Bronchial epithelial cell (primary cell): Measurements from ENCODE around the gene ABCA2. TPM values are rescaled to one million over a fixed set of nuclear protein-coding genes. Genes with fewer than 3 reads are reported as not detected.

ENCODE experiments used
- DNase-seq: peaks from one replicate; pipeline ENCODE4 v3.0.0-alpha.2; 2010; ENCODE audit warnings: low read depth
- FAIRE-seq: peaks from 2 replicates; lab custom pipeline; 2011; peaks lifted over from hg19 to GRCh38; lab: Jason Lieb, UNC
- H3K27me3 ChIP-seq: 2 replicates; pipeline ENCODE4 v1.5.1; 2011; ENCODE audit warnings: low read length; ENCODE audit not compliant: control insufficient read depth, insufficient read depth
- H3K36me3 ChIP-seq: 2 replicates; pipeline ENCODE4 v1.5.1; 2011; ENCODE audit warnings: low read length; ENCODE audit not compliant: control insufficient read depth, insufficient read depth
- H3K4me3 ChIP-seq: 2 replicates; pipeline ENCODE4 v1.5.1; 2011; ENCODE audit warnings: mild to moderate bottlenecking, low read depth, low read length, control low read depth
- CTCF ChIP-seq: IDR thresholded peaks from 2 replicates; pipeline ENCODE4 v1.5.1; 2011; ENCODE audit warnings: mild to moderate bottlenecking, moderate library complexity, low read length, control low read depth, inconsistent platforms; ENCODE audit not compliant: insufficient read depth, severe bottlenecking
- total RNA-seq: library from RNA; depleted of rRNA; stranded (reverse); fragments of >200 nt; gene quantifications from 2 replicates; pipeline ENCODE4 v1.2.1, GENCODE V29; 2014

ABCA2 gene
- total RNA-seq, 1 donor from 2014 or later, result 5.5 TPM

- Histone ChIP-seq H3K27me3 (no peaks in the 10 kb centered on the region), H3K4me3 (no peak overlapping the region), H3K36me3 (peaks cover 1% of the 10 kb centered on the region)
- no peak for TF ChIP-seq CTCF
- DNase-seq (no peak), FAIRE-seq (no peak)
These were observed 46.7 kb upstream of the ABCA2 start for GRCh38 chr9:137074657-137075274.

- Histone ChIP-seq H3K36me3 (no peaks in the 10 kb centered on the region), H3K27me3 (no peaks in the 10 kb centered on the region), H3K4me3 (no peak overlapping the region)
- TF ChIP-seq CTCF, result no peak
- DNase-seq (no peak), FAIRE-seq (no peak)
These were observed 46.0 kb upstream of the ABCA2 start for GRCh38 chr9:137073992-137074399.

DNA sequence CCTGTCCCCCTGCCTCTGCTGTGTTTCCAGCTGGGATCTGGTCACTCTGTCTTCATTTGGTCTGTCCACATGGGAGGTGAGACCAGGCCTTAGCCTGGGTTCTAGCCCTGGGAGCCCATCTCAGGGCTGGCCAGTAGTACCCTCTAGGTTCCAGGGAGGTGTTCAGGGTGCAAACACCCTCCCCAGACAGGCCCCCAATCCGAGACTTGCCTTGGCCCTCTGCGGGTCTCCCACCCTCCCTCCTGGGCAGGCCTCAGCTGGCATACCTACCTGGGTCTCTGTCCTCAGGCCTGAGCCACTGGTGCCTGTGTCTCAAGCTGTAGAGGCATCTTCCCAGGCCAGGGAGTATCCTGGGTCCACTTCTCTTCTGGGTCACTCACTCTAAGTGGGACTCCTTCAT is 43.2 kb upstream of the ABCA2 start:
- no peaks in the 10 kb centered on the region for H3K36me3 ChIP-seq
- no peaks in the 10 kb centered on the region for H3K27me3 ChIP-seq
- TF ChIP-seq CTCF, result no peak
- FAIRE-seq (no peak), DNase-seq (no peak)
- H3K4me3 ChIP-seq, result no peak overlapping the region

DNA sequence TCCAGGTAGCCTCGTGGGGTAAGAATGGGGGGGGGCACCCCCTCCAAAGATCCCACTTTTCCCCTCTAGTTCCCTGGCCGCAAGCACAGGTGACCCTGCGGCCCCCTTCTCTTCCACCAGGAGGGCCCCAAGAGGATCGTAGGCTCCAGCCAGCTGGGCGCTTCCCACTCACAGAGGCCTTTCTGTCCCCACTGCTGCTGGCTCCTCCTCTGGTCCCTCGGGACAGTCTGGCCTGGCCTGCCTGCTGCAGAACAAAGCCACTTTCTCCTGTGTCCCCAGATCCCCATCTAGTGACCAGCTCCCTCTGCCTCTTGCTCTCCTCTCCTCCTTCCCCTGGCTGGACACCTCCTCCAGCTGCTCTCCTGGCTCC is 42.9 kb upstream of the ABCA2 start:
- Histone ChIP-seq H3K36me3 (no peaks in the 10 kb centered on the region), H3K27me3 (no peaks in the 10 kb centered on the region), H3K4me3 (peak overlapping the region; percentile 36)
- no peak for DNase-seq
- no peak for TF ChIP-seq CTCF
- no peak for FAIRE-seq

DNA sequence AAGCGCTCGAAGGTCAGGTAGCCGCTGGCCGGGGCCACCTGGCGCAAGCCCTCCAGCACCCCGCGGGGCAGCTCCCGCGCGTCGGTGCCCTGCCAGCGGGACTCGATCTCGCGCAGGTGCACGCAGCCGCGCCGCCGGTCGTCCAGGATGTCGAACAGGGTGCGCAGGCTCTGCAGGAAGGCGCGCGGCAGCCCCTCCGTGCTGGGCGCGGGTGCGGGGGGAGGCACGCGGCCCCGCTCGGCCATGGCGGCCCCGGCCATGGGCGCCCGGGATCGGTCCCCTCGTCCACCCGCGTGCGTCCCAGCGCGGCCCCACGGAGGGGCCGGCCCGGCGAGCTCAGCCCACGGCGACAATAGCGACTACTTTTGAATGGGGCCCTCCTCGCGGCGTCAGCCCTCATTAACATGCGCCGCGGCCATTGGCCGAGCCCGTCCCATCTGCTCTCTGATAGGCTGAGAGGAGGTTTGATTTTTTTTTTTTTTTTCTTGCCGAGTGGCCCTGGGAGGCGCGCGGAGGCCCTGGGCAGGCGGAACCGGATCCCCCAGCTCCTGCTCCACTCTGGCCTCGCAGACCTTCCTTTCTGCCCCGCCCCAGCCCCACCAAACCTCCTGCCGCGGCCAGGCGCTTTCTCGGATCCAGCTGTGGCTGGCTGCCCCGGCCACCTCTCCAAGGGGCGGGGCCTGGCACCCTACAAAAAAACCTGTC is 42.3 kb upstream of the ABCA2 start, which contains the start of gene SAPCD2:
Gene SAPCD2 (minus strand): TSS at position 357 of the 705 bp plus-strand sequence. CDS start 97 bp downstream, at position 260.
- TF ChIP-seq CTCF, result no peak
- no peaks in the 10 kb centered on the region for H3K27me3 ChIP-seq
- DNase-seq (peak; percentile 77), FAIRE-seq (no peak)
- no peaks in the 10 kb centered on the region for H3K36me3 ChIP-seq
- H3K4me3 ChIP-seq, result peak within 1 kb of the TSS; percentile 36
